PC-9 (cell line): ENCODE data around the gene SNAI3.

Experiments used
- CTCF ChIP-seq: fragments of 200-600 bp; sonication (generic); conservative IDR thresholded peaks from 2 replicates; pipeline ENCODE4 v1.6.1; 2017; ENCODE audit warnings: mixed run types, antibody characterized with exemption, mild to moderate bottlenecking, moderate library complexity
- EZH2 ChIP-seq: fragments of 200-600 bp; sonication (generic); IDR thresholded peaks from 2 replicates; pipeline ENCODE4 v1.8.0; 2017; ENCODE audit warnings: antibody characterized with exemption, low read depth

GRCh38 chr16:88706965-88707826 lies 20.9 kb upstream of the SNAI3 start:
- TF ChIP-seq CTCF (no peak), EZH2 (no peak)
